A673 (cell line): ENCODE measurements around the gene REXO1. TPM values are rescaled to one million over a fixed set of nuclear protein-coding genes. Genes with fewer than 3 reads are reported as not detected.

Experiments
- BruUV-seq: library from RNA; stranded (reverse); fragments of 400-500 nt; replicated peaks from 2 replicates; lab custom pipeline; 2021; lab: Mats Ljungman, UMichigan
- CTCF ChIA-PET: fragments of 300-600 bp; sonication (Branson Sonifier 250); formaldehyde crosslinking; loops from one replicate; lab custom pipeline; 2022; ENCODE audit warnings: antibody characterized with exemption; lab: Charles Lee
- POLR2A ChIA-PET: fragments of 300-600 bp; sonication (Branson Sonifier 250); formaldehyde crosslinking; loops from one replicate; lab custom pipeline; 2022; ENCODE audit warnings: antibody characterized with exemption; ENCODE audit not compliant: low non-redundant PET; lab: Charles Lee
- DNase-seq: peaks from one replicate; pipeline ENCODE4 v3.0.0-alpha.2; 2015; ENCODE audit warnings: low spot score
- H3K27ac ChIP-seq: fragments of 200-600 bp; sonication (generic); 2 replicates; pipeline ENCODE4 v1.5.1; 2016; ENCODE audit warnings: mixed run types, low read depth, mild to moderate bottlenecking, mixed read lengths, antibody characterized with exemption, low read length; ENCODE audit not compliant: poor library complexity, severe bottlenecking
- H3K27me3 ChIP-seq: fragments of 200-600 bp; sonication (generic); replicated peaks from 2 replicates; pipeline ENCODE4 v1.6.1; 2017; ENCODE audit warnings: mixed run types, low read depth, mild to moderate bottlenecking, mixed read lengths, antibody characterized with exemption, low read length; ENCODE audit not compliant: insufficient read depth, poor library complexity
- H3K36me3 ChIP-seq: fragments of 200-600 bp; sonication (generic); 2 replicates; pipeline ENCODE4 v1.6.1; 2016; ENCODE audit warnings: mixed run types, mild to moderate bottlenecking, mixed read lengths, antibody characterized with exemption, low read length; ENCODE audit not compliant: insufficient read depth, poor library complexity, severe bottlenecking
- H3K4me1 ChIP-seq: fragments of 200-600 bp; sonication (generic); 2 replicates; pipeline ENCODE4 v1.6.1; 2017; ENCODE audit warnings: mixed run types, mild to moderate bottlenecking, mixed read lengths, antibody characterized with exemption, low read length; ENCODE audit not compliant: insufficient read depth, poor library complexity, severe bottlenecking
- H3K4me3 ChIP-seq: fragments of 200-600 bp; sonication (generic); 2 replicates; pipeline ENCODE4 v1.5.1; 2016; ENCODE audit warnings: low read depth, mixed run types, mild to moderate bottlenecking, mixed read lengths, low read length; ENCODE audit not compliant: poor library complexity, severe bottlenecking
- H3K9me3 ChIP-seq: fragments of 200-600 bp; sonication (generic); 2 replicates; pipeline ENCODE4 v1.6.1; 2016; ENCODE audit warnings: mixed run types, low read depth, mild to moderate bottlenecking, mixed read lengths, antibody characterized with exemption, low read length; ENCODE audit not compliant: poor library complexity, severe bottlenecking
- CTCF ChIP-seq: fragments of 300-800, 200-600 bp; sonication (generic); conservative IDR thresholded peaks from 2 replicates; pipeline ENCODE4 v1.5.1; 2017; ENCODE audit warnings: low read depth, mild to moderate bottlenecking, antibody characterized with exemption, low read length, moderate library complexity, mixed read lengths
- EZH2 ChIP-seq: fragments of 200-600 bp; sonication (generic); IDR thresholded peaks from 2 replicates; pipeline ENCODE4 v1.6.1; 2017; ENCODE audit warnings: borderline replicate concordance, low read depth, mild to moderate bottlenecking, mixed read lengths, antibody characterized with exemption, low read length; ENCODE audit not compliant: poor library complexity, severe bottlenecking
- intact Hi-C: fragments of 100-400 bp; cut with micrococcal nuclease; formaldehyde crosslinking; loops from one replicate; pipeline ENCODE4 v1.10.0; 2022; ENCODE audit not compliant: unreplicated experiment
- total RNA-seq: library from RNA; stranded (reverse); gene quantifications from 2 replicates; pipeline ENCODE4 v1.2.3, GENCODE V29; 2021

REXO1 gene
- total RNA-seq, 1 experiment from 2014 or later, result 53.0 TPM

DNA sequence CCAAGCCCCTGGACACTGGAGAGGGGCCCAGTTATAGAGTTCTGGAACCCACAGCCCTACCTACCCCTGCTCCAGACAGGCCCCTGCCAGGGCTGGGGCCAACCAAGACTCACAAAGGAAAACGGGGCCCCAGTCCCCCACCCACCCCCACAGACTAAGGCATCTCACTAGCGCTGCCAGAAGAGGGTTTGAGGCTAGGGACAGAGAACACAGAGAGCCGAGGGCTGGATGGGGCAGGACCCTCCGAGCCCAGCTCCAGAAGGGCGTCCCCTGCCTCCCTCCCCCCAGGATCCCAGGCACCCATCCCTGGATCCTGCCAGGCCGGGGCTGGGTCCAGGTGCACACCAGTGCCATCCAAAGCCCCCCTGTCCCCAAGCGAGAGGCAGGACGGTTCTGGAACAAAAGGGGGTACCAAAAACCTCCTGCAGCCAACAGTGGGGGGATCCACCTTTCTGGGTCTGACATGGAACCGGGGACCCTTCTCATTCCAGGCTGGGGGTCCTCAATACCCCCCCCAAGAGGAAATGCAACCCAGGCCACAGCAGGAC lies 4.4 kb upstream of the REXO1 start:
- Histone ChIP-seq H3K9me3 (no peaks in the 10 kb centered on the region), H3K27me3 (no peaks in the 10 kb centered on the region), H3K4me1 (peaks cover 60% of the 10 kb centered on the region), H3K4me3 (peak overlapping the region; percentile 47), H3K36me3 (peaks cover 4% of the 10 kb centered on the region), H3K27ac (peak overlapping the region; percentile 76)
- DNase-seq, result peak; percentile 40
- no TSS peak for BruUV-seq
- CTCF ChIA-PET, result interaction anchor here (0.8 kb wide), 1 partner anchor 27 kb away, joined by 5 read pairs; no protein-coding TSS in a partner anchor
- POLR2A ChIA-PET, result no interaction called here
- intact Hi-C loops, result no loop called here
- TF ChIP-seq CTCF, result no peak
- TF ChIP-seq EZH2, result no peak

DNA sequence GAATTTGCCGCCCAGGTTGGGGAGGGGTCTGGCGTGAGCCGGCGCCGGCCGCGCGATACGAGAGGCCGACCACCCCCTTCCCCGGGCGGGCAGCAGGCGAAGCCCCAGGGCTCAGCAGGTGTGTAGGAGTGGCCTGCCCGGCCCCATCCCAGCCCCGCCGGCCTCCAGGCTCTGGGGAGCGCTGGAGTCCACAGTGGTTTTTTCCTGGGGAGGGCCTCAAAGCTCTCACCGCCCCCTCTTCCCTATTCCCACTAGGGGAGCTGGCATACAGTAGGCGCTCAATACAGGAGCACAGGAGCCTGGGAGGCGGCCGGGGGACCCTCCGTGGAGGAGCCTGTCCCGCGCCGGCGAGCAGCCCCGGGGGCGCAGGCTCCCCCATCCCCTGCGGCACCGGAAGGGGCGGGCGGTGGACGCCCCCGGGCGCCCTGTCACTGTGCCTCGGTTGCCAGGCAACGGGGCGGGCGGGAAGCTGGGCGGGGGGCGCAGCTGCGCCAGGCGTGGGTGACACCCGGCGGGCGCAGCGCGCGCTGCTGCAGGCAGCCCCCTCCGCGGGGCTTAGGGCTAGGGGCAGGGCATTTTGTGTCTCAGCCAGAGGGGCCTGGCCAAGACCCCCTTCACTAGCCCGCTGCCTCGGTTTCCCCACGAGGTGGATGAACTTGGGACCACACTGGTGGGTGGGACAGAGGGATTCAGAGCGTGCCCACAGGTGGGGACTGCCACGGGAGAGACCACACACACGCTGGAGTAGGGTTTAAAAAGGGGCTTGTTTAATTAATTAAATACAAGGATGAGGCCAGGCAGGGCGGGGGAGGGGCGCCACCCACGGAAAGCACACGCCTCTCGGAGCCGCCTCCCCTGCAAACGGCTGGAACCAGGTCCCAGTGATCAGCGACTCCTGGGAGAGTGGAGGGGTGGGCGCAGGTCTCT lies 3.6 kb upstream of the REXO1 start:
- H3K9me3 ChIP-seq, result no peaks in the 10 kb centered on the region
- TF ChIP-seq CTCF (no peak), EZH2 (no peak)
- H3K4me1 ChIP-seq, result peaks cover 58% of the 10 kb centered on the region
- H3K27me3 ChIP-seq, result no peaks in the 10 kb centered on the region
- POLR2A ChIA-PET, result interaction anchor here (0.6 kb wide), 1 partner anchor 439 kb away, joined by 5 read pairs; no protein-coding TSS in a partner anchor
- peak overlapping the region; percentile 76 for H3K27ac ChIP-seq
- intact Hi-C loops, result no loop called here
- CTCF ChIA-PET, result interaction anchor here (0.5 to 0.8 kb wide), 2 partner anchors 26 to 91 kb away, joined by 5 to 6 read pairs; no protein-coding TSS in a partner anchor
- peak; percentile 88 for DNase-seq
- H3K36me3 ChIP-seq, result peaks cover 4% of the 10 kb centered on the region
- H3K4me3 ChIP-seq, result peak overlapping the region; percentile 47
- BruUV-seq, result no TSS peak

DNA sequence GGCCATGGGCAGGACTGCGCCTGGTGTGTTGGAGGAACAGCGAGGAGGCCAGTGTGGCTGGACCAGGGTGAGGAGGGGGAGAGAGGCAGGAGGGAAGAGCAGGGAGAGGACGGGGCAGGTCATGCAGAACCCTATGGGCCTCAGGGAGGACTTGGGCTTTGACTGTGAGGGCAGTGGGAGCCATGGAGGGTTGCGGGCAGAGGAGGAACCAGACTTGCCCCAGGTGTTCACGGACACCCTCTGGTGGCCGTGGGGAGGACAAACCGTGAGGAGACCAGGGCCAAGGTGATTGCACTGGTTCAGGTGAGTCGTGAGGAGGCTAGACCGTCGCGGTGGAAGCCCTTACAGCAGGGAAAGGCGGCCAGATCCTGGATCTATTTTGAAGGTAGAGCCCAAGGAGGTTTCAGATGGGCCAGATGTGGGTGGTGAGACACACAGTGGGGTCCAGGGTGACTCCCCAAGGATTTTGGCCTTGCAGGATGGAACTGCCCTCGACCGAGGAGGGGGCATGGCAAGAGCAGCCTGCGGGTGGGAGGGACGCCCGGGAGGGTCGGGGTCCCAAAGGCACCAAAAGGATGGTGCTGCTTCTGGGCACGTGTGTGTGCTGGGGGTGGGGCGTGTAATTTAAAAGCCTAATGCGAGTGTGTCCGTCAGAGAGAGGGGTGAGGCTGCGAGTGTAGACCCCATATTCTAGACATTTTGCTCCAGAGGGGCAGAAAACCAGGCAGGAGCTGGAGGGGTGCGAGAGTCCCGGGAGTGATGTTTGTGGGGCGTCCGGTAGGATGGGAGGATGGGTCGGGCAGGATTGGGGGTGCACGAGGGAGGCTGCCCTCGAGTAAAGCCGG lies 2.7 kb upstream of the REXO1 start:
- intact Hi-C loops, result no loop called here
- no peak for DNase-seq
- no TSS peak for BruUV-seq
- CTCF ChIA-PET, result no interaction called here
- peaks cover 59% of the 10 kb centered on the region for H3K4me1 ChIP-seq
- H3K27me3 ChIP-seq, result no peaks in the 10 kb centered on the region
- TF ChIP-seq EZH2 (no peak), CTCF (peak; percentile 28; the same call in 1 of the 2 replicates)
- H3K27ac ChIP-seq, result peak overlapping the region; percentile 76
- POLR2A ChIA-PET, result interaction anchor here (0.6 kb wide), 1 partner anchor 438 kb away, joined by 5 read pairs; no protein-coding TSS in a partner anchor
- H3K36me3 ChIP-seq, result peaks cover 4% of the 10 kb centered on the region
- peak overlapping the region; percentile 47 for H3K4me3 ChIP-seq
- no peaks in the 10 kb centered on the region for H3K9me3 ChIP-seq
